Kidney glomerular epithelial cell (primary cell): ENCODE results near the gene SHMT2.

Experiments used
- DNase-seq: peaks from one replicate; lab custom pipeline; 2025; lab: John Stamatoyannopoulos, UW

The SHMT2 gene

GRCh38 chr12:57215065-57215464 is 14.4 kb upstream of the SHMT2 start:
- no peak for DNase-seq

DNA sequence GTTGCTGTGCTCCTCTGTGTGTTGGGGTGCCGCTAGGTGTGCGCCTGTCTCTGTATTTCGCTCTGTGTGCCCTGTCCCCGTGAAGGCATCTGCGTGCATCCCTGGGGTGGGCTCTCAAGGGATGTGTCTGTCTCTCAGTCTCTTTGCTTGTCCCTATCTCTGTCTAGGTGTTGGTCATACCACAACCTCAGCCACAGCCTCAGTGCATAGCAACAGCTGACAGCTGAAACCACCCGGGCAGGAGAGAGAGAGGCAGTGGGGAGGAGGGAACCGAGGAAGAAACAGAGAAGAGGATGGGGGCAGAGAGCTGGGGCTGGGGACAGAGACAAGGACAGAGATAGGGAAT is 13.9 kb upstream of the SHMT2 start:
- no peak for DNase-seq

DNA sequence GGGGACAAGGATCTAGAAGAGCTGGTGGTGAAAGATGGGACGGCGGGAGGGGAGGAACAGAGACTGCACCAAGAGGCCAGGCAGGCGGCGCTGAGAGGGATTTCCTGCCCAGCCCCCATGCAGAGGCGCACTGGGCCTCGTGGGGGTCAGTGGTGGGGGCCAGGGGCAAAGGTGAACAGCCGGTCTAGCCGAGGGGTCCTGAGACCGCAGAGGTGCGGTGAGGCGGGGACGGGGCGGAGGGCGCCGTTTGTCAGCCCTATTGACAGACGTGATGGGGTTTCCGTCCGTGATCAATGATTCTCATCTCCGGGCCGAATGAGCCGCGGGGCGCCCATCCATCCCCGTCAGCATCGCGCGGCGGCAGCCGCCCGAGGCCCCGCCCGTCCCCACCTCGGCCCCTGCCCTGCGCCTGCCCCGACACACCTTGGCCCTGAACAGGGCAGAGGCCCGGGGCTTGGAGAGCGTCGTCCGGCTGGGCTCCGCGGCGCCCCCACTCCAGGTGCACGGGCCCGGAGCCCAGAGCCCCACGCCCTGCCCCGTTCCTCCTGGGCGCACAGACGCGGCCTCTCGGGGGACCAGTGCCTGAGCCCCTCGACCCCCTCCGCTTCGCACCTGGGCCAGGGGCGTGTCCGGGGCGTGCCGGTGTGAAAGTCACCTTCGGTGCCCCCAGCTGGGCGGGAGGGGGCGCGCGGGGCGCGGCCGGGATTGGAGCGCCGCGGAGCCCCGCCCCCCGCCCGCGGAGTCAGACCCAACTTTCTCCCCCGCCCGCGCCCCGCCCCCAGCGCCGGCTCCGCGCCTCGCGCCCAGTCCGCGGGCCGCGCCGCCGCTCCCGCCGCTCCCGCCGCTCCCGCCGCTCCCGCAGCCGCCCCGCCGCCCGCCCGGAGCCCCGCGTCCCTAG is 13.2 kb upstream of the SHMT2 start, which contains the start of gene NXPH4:
TSS of gene NXPH4 (plus strand) at position 781 of the 898 bp plus-strand sequence. CDS start 176 bp downstream, outside the sequence.
- no peak for DNase-seq

DNA sequence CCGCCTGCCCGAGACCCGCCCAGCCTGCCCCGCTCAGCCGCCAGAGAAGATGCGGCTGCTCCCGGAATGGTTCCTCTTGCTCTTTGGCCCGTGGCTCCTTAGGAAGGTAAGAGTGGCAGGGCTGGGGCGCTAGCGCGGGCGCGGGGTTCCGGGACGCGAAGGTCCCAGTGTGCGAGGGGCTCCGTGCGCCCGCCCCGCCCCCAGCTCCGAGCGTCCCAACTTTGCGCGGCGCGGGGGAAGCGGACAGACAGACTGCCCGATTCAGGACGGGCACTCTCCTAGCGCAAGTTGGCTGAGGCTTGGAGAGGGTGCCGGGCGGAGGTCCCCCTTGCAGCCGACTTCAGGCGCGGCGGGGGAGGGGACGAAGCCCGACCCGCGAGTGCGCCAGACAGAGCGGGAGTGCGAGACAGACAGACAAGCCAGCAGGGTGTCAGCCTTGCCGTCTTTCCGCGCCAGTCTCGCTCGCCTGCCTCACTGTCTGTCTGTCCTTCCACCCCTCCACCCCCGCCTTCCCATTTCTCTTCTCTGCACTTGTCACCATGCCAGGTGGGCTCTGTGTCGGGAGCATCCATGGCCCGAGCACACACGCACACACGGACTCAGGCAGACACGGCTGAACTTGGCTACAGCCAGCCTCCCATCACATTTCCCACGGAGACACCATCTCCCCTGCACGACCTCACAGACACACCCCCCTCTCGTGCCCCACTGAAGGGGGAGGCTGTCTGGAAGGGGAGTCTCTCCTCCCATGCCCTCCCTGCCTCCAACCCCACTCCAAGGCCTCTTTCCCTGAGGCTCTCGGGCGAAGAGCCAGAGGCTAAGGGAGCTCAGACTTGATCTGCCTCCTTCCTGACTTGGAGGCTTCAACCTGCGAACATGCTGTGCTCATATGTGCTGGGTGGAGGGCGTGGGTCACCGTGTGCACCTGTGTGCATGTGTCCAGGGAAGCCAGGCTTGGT is 12.3 kb upstream of the SHMT2 start:
- DNase-seq = no peak

DNA sequence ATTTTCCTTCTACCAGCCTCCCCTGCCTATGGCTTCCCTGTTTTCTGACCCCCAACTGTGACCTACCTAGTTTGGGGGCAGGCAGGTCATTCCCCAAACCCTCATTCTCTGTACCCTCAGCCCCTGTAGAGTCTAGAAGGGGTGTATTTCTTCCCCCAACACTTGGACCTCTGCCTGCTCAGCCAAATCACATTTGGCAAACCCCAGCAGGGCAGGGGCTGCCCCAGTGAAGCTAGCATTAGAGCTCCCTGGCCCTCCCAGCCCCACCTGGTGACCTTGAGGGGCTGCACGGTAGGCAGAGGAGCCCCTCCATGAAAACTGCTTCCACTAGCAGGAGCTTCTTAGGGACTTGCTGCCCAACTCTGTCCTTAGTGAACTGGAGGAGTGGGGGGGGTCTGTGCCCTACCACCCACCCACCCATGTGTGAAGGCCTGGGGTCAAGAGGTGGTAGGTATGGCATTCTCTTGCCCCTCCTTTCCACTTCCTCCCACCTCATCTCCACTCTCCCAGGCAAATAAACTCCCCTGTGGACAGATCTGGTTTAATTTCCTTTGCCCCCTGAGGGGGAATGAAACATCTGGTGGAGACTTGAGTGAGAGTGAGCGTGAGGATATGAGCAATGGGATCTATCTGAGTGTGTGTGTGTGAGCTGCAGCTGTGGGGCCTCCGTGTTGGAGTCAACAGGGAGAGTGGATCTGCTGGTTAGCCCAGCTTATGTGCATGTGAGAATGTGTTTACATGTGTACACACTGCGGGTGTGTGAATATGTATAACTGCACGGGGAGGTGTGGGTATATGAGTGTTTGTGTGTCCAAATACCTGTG is 11.3 kb upstream of the SHMT2 start:
- DNase-seq = no peak

GRCh38 chr12:57219205-57219992 is 10.1 kb upstream of the SHMT2 start:
- no peak for DNase-seq

DNA sequence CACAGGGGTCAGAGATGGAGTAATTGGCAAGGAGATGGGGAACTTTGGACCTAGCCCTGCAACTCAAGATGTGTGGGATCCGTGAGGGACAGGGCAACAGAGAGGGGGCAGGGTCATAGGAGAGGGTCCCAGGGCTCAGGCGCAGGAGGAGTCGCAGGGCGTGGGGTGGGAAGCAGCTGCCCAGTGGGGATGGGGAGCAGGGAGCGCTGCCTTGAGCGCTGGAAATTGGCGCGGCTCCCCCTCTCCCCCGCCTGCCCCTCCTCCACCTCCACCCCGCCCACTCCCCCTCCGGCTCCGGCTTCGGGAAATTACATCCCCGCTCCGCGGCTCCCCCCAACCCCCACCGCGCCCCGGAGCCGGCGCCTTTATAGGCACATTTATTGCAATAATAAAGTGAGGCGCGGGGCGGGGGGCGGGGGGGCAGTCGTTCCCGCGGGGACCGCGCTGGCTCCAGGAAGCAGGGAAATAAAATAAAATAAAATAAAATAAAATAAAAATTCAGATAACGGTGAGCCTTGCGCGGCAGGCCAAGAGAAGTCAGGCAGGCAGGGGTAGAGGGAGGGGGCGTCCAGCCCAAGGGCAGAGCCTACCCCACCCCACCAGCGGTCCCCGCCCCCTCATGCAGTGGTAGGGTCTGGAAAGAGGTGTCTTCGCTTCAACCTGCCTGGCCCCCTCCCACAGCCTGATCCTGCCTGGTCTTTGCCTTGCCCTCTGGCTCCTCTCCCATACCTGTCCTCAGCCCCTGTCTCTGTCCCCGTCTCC is 9.3 kb upstream of the SHMT2 start:
- no peak for DNase-seq

DNA sequence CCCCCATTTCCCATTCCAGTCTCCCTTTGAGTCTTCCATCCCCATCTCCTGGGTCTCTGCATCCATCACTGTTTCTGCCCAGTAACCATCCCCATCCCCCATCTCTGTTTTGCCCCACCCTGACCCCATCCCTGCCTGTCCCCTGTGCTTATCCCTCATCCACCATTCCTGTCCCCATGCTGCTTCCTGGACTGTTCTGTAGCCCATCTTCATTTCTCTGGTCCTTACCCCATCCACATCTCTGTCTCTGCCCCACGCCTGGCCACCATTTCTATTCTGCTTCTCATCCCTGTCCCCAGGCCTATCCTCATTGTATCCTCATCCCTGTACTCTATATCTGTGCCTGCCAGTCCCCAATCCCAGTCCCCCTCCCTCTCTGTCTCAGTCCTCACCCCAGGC is 8.7 kb upstream of the SHMT2 start:
- no peak for DNase-seq

GRCh38 chr12:57221169-57221917 is 8.2 kb upstream of the SHMT2 start:
- no peak for DNase-seq

GRCh38 chr12:57222286-57223190 is 7.0 kb upstream of the SHMT2 start:
- DNase-seq = no peak

GRCh38 chr12:57223191-57224165 is 6.0 kb upstream of the SHMT2 start:
- no peak for DNase-seq

DNA sequence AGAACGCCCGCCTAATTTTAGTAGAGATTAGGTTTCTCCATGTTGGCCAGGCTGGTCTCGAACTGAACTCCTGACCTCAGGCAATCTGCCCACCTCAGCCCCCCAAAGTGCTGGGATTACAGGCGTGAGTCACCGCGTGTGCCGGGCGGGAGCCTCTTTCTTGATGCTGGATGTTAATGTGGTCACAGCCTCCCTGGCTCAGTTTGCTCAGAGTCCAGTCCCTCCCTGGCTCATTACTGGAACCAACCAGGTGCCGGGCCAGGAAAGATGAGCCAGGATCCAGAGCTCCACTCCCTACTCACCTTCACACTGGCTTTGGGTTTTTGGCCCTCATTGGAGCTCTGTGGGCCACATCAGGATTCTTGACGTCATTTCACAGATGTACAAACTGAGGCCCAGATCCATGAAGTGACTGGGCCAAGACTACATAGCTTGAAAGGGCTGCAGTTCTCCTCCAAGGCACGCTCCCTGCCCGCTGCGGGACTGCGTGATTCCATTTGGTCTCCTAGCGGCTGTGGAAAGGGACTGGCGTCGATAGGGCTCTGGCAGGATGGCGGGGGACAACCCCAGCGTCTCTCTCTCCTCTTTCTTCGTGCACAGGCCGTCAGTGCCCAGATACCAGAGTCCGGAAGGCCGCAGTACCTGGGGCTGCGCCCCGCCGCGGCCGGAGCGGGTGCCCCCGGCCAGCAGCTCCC is 5.1 kb upstream of the SHMT2 start:
- no peak for DNase-seq

GRCh38 chr12:57224973-57225679 is 4.4 kb upstream of the SHMT2 start:
- DNase-seq = no peak

DNA sequence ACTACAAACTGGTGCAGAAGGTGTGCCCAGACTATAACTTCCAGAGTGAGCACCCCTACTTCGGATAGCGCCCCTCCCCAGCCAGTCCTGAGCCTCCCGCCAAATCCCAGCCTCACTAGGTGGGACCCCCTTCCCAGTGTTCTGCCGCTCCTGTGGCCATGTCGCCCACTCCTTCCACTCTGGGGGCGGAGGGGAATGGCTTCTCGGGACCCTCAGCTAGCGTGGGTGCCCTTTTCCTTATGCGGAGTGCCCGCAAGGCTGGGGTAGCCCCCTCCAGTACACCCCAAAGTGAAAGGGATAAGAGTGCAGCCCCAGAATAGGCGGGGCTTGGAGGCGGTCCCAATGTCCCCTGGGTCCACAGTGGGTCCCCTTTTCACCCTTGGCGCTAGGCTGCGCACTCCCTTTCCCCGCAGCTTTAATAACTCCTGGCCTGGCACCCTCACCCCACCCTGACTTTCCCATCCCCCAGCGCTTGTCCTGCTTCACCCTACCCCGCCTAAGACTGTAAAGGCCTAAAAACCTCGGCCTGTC is 3.8 kb upstream of the SHMT2 start:
- DNase-seq = no peak

GRCh38 chr12:57226588-57227314 is 2.8 kb upstream of the SHMT2 start:
- no peak for DNase-seq
